ENCODE results near the gene ARHGAP35.
"Not testable (repeated sequence)": the region's sequence is repeated elsewhere in the genome, so short reads cannot be mapped to it uniquely, and the experiment has no call there.

Gene ARHGAP35

DNA sequence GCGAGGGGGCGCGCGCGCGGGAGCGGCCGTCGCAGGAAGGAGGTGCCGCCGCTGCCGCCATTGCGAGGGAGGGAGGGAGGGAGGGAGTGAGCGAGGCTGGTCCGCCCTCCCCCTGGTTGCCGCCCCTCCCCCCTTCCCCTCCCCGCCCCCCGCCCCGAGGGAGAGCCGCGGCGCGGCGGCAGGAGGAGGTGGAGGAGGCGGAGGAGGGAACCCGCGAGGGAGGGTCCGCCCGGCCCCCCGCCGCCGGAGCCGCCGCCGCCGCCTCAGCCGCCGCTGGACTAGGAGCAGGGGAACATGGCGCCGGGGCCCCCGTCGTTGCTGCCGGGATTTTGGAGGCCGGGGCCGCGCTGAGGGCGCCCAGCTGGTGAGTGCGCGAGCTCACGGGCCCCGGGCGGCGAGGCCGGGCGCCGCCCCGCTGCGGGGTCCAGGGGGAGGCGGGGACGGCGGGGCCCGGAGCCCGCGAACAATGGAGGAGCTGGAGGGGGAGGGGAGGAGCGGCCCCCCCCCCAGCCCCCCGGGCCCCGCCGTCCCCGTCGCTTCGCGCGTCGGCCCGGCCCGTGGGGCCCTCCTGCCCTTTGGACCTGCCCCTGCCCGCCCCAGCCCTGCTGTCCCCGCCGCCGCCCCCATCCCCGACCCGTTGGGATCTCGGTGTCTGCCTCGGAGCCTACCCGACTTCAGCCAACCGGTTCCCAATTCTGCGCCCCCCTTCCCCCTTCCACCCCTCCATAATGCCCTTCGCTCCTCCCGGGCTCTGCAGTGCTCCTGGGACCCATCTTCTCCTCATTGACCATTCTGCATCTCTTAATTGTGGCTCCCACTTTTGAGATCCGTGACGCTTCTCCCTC lies at the start of gene ARHGAP35:
Gene ARHGAP35, plus strand, starts transcription at position 152 of the 845 bp plus-strand sequence. CDS start 57,679 bp downstream, outside the sequence.
- no peak for DNase-seq

DNA sequence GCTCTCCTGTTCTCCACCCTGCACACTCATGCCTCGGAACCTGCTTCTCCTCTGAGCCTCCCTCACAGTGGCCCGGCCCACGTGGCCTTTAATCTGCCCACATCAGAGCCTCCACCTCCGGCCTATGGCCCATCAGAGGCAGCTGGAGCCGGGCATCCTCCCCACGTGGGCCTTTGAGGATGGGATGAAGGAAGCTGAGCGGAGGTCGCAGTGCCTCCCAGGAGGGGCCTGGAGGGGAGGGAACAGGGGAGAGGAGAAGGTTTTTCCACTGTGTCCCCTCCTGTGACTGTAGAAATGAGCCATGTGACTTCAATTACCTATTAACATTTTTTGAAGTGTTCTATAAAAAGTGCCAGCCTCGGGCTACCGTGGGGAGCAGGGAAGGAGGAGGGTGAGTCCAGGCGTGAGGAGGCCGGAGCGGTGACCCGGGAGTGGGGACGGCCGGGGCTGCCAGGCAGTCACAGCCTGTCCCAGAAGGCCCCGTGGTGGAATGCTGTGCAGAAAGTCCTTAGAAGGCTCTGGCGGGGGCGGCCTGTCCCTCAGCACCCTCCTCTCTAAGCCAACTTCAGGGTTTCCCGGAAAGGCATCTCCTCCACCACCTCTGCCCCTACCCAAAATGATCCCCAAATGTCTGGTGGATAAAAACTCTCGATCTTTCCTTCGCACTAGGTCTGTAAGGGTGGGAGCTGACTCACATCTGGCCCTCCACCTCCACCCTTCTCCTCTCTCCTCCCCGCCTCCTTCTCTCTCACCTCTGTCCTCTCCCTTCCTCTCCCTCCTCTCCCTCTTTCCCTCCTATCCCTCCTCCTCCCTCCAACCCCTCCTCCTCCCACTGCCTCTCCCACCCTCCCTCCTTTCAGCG lies 47.6 kb upstream of the ARHGAP35 start:
- DNase-seq: no peak

DNA sequence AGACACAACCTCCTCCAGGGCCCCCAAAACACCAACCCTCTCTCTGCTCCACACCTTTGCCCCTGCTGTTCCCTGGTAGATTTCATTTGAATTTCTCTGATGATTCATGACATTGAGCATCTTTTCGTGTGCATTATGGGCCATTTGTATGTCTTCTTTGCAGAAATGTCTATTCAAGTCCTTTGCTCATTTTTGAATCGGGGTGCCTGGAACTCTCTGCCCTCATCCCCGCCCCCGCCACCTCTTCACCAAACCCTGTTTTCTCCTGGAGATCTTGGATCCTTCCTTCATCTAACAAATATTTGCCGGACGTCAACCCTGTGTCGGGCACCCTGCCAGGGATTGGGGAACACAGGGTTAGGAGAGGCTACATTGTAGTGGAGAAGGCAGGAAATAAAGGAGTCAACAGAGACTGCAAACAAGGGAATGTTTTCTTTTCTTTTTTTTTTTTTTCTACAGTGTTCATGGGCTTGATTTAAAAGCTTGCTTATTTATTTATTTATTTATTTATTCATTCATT lies 46.9 kb upstream of the ARHGAP35 start:
- DNase-seq: no peak

DNA sequence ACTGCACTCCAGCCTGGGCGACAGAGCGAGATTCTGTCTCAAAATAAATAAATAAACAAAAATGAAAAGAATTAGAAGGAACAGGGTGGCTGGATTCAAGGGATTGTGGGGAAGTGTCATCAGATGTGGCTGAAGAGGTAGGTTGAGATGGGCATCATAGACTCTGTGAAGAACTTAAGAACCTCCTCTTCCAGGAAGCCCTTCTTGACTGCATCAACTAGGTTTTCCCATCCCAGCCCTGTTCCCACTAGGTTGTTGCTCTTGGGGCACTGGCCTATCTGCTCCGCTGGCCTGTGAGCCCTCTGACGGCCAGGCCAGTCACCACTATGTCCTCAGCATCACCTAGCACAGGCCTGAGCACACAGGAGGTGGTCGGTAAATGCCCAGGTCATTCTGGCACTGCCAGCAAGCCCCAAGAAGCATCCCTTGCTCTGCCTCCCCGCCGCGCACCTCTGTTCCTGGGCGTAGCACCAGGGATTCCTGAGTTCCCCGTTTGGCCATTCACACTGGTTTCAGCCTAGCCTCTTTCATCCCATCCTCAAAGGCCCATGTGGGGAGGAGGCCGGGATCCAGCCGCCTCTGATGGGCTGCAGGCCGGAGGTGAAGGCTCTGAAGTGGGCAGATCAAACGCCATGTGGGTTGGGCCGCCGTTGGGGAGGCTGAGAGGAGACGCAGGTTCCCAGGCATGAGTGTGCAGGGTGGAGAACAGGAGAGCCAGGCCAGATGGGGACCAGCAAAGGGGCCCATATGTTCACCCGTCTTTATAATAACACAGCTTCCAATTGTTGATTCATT lies 44.8 kb upstream of the ARHGAP35 start:
- DNase-seq: no peak

DNA sequence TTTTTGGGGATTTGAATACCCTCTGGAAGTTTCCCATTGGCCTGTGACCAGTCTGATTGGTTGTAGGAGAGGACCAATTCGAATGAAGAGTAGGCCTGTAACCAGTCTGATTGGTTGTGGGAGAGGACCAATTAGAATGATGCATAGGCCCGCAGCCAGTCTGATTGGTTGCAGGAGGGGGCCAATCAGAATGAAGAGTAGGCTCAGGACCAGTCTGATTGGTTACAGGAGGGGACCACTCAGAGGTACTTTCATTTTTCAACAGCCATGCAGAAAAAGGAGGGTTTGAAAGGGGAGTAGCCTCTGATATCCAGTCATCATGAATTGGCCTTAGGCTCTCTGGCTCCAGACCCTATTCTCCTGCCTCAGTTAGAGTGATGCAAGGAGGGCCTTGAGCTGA lies 42.0 kb upstream of the ARHGAP35 start:
- DNase-seq: no peak

DNA sequence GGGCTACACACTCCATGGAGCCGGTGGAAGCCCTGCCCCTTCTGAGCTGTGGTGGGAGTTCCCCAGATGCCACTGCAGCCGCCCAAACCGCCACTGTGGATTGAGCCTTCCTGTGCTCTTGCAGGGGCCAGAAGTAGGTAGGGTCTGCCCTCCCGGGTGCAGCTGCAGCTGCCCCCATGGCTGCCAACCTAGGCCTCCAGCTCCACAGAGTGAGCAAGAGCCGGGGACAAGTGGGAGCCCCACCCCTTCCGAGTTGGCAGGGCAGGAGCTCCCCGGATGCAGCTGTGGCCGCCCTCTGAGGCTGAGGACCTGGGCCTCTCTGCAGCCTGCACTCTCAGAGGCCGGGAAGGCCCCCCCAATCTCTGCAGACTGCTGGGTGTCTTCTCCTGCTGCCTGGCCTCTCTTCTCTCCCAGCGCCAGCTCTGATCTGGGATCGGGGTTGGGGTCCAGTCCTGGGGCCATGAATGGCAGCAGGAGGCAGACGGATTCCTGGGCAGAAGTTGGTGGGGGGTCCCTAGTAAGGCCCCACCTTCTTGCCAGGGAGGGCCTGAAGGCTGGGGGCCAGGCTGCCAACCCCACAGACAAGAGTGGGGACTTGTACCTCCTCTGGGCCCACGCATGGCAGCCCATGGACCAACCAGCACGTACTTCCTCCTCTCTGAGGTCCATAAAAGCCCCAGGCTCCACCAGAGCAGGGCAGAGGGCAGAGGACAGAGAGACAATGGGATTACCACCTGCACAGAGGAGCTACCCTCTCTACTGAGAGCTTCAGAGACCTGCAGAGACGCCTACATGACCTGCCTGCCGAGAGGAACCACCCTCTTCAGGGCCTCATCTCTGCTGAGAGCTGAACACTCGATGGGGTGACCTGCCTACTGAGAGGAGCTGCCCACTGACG lies 39.0 kb upstream of the ARHGAP35 start:
- DNase-seq: no peak

DNA sequence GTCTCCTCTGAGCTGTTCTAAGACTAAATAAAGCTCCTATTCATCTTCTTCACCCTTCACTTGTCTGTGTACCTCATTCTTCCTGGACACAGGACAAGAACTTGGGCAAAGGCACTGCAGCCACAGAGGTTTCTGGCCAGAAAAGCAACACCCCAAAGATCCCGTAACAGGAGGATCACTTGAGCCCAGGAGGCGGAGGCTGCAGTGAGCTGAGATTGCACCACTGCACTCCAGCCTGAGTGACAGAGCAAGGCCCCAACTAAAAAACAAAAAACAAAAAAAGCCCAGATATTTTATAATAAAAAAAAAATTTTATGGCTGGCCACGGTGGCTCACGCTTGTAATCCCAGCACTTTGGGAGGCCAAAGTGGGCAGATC lies 38.4 kb upstream of the ARHGAP35 start:
- not testable (repeated sequence) for DNase-seq

DNA sequence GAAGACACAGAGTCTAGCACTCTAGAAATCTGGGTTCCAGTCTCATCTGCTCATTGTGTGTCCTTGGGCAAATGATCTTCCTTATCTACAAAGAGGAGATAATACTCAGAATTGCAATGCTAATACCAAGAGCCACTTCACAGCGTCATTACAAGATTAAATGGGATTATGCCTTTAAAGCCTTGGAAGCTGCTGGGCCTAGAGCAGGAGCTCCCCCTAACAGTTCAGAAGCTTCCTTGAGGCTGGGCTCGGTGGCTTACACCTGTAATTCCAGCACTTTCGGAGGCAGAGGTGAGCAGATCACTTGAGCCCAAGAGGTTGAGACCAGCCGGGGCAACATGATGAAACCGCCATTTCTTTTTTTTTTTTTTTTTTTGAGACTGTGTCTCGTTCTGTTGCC lies 37.7 kb upstream of the ARHGAP35 start:
- no peak for DNase-seq

DNA sequence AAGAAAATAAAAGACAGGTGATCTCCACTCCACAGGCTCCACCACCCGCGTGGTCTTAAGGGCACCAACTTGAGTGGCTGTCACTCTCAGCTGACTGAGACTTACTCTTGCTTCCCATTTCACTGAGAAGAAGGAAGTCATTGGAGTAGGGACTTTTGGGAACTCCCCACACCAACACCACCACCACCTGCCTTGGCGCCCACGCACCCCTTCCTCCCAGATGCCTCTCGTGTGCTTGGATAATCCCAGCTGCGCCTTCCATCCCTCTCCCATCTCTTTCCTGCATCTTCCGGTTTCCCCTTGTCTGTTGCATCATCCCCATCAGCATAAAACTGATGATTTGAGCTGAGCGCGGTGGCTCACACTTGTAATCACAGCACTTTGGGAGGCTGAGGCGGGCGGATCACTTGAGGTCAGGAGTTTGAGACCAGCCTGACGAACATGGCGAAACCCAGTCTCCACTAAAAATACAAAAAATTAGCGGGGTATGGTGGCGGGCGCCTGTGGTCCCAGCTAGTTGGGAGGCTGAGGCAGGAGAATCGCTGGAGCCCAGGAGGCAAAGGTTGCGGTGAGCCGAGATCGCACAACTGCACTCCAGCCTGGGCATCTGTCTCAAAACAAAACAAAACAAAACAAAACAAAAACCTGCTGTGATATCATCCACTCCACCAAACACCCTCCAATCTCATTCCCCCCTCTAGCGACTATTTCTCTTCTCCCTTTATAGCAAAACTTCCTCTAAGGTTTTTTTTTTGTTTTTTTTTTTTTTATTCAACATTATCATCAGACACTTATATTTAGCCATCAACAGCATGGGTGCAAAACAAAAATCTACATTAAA lies 35.7 kb upstream of the ARHGAP35 start:
- DNase-seq: no peak

DNA sequence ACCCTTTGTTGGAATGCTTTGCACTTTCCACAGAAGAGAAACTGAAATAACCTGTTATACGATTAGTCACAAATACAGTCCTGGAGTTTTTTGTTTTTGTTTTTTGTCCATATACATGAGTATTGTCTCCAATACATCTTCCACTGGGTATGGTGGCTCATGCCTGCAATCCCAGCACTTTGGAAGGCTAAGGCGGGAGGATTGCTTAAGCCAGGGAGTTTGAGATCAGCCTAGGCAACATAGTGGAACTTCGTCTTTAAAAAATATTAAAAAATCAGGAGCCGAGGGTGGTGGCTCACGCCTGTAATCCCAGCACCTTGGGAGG lies 35.1 kb upstream of the ARHGAP35 start:
- no peak for DNase-seq

DNA sequence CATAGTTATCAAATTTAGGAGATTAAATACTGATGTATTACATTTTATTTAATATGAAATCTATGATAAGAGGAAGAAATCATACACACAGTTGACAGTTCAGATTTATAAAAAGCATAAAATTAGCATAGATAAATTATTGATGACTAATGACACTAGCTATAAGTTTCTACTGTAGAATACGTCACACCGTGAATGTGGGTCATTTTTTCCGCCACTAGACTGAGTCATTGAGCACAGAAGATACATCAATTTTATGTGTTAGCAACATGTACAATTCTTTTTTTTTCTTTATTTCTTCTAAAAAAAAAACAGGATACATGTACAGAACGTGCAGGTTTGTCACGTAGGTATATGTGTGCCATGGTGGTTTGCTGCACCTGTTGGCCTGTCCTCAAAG lies 32.3 kb upstream of the ARHGAP35 start:
- no peak for DNase-seq

DNA sequence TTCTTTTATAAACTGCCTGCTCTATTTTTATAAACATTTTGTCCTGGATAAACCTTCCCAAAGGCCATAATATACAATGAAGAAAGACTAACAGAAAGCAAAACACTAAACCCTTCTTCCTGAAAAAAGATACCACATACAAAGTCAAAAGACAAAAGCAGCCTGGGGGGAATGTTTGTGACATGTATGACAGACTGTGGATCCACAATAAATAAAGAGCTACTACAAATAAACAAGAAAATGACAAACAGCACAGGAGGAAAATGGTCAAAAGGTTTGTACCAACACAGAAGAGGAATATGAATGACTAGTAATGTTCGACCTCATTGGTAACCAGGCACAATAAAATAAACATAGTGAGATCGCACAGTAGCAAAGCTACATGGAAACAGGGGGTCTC lies 29.9 kb upstream of the ARHGAP35 start:
- no peak for DNase-seq

DNA sequence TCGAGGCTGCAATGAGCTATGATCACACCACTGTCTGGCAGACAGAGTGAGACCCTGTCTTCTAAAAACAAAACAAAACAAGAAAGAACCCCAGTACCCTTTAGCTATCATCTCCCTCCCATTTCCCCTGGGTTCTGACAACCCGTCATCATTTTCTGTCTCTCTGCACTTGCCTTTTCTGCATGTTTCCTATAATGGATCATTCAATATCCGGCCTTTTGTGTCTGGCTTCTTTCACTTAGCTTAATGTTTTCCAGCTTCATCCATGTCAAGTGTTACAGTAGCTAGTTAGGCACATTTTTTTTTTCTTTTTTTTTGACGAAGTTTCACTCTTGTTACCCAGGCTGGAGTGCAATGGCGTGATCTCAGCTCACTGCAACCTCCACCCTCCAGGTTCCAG lies 26.7 kb upstream of the ARHGAP35 start:
- DNase-seq: no peak

DNA sequence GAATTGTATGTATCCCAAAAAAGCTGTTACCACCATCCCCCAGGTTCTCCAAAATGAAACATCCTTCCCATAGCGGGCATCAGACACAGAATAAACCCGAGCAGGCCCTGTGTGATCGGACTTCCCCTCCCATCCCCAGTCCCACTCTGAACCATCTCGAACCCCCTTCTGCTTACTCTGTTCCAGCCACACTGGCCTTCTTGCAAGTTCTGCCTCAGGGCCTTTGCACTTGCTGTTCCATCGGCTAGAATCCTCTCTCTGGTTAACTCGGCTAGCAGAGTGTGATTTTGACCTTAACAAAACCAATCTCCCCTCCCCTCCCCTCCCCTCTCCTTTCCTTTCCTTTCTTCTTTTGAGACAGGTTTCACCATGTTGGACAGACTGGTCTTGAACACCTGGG lies 25.8 kb upstream of the ARHGAP35 start:
- DNase-seq: no peak

DNA sequence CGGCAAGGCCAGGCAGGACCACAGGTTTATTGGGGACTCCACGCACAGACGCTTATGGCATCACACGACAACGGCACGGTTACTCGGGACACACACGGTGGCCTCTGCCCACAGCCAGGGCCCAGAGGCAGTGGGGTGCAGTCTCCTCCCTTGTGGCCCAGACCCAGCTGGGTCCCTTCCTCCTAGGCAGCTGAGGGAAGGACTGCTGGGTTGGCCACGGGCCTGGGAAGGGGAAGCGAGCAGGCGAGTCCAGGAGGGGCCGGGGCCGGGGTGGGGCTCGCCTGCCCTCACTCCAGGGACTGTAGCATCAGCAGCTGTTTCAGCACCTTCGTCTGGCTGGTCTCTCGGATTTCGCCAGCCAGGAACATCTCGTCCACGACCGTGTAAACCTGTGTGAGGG lies 22.6 kb upstream of the ARHGAP35 start:
- DNase-seq: no peak

DNA sequence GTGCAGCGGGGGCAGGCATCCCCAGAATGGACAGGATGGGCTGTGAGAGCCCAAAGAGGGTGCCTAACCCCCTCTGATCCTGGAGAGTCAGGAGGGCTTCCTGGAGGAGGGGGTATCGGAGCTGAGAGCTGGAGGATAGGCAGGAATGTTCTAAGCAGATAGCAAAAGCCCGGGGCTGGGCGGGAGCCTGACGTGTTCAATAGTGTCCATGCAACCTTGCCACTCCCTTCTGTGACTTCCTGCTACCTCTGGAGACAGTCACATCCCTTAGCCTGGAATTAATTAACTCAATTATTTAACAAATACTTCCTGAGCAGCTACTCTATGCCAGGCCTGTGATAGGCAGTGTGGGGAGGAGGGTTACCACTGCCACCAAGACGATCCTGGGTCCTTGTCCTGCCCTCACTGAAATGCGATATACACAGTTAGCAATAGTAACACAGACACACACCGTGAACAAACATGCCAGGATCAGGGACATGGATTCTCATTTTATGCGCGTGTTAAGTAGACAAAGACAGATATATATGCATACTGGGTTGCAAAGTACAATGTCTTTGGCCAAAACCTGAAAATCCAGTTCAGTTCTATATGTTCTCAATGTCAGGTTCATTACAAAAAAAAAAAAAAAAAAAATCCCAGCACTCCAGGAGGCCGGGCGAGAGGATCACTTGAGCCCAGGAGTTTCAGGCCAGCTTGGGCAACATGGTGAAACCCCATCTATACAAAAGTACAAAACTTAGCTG lies 20.9 kb upstream of the ARHGAP35 start:
- no peak for DNase-seq

DNA sequence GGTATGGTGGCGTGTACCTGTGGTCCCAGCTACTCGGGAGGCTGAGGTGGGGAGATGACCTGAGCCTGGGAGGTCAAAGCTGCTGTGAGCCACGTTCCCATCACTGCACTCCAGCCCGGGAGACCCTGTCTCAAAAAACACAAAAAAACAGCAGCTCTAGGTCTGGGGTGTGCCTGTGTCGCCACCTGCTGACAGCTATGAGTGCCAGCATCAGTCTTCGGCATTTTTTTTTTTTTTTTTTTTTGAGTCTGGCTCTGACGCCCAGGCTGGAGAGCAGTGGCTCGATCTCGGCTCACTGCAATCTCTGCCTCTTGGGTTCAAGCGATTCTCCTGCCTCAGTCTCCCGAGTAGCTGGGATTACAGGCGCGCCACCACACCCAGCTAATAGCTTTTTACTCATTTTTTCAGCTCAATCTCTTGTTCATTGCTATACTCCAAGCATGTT lies 20.3 kb upstream of the ARHGAP35 start:
- peak; percentile 91 for DNase-seq

DNA sequence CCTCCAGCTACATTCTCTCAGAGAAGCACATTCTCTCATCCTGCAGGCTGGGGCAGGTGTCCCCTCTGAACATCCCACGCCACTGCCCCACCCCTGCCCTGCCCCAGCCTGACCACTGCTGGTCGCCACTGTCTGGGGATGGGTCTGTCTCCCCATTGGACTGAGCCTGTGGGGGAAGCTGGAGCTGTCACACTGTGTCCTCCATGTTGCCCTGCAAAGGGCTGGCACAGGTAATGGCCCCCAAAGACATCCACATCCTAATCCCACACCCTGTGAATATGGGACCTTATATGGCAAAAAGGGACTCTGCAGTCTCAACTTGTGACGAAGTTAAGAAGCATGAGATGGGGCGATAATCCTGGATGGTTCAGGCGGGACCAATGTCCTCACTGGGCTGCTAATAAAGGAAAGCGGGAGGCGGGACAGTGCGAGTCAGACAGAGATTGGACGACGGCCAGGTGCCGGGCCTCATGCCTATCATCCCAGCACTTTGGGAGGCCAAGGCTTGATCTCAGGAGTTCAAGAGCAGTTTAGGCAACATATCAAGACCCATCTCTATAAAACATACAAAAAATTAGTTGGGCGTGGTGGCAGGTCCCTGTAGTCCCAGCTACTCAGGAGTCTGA lies 19.2 kb upstream of the ARHGAP35 start:
- no peak for DNase-seq

DNA sequence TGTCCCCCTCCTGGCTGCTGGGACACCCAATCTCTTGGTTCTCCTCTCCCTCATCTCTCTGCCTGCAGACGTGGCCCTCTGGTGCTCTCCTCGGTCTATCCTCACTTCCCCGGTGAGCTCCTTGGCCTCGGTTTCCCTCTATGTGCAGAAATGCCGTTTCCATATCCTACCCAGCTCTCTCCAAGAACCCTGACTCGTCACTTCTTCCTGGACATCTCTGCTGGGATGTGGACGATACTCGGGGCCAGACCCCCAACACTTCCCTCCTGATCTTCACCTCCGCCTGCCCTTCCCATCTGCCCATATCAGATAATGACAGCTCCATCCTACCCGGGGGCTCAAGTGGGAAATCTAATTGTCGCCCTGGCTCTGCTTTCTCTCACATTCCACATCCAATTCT lies 18.0 kb upstream of the ARHGAP35 start:
- DNase-seq: no peak

DNA sequence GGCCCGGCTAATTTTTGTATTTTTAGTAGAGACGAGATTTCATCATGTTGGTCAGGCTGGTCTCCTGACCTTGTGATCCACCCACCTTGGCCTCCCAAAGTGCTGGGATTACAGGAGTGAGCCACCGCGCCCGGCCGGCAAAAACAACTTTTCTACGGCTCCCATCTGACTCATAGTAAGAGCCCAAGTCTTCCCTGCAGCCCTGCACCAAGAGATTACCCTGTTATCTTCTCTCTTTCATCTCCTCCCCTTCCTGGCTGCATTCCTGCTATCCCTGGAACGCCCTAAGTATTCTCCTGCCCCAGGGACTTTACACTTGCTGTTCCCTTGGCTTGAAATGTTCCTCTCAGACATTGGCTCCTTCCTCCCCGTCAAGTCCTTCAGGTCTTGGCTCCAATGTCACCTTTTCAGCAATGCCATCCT lies 16.7 kb upstream of the ARHGAP35 start:
- no peak for DNase-seq
